ENCODE measurements around the gene ACTL8.

ACTL8 gene

DNA sequence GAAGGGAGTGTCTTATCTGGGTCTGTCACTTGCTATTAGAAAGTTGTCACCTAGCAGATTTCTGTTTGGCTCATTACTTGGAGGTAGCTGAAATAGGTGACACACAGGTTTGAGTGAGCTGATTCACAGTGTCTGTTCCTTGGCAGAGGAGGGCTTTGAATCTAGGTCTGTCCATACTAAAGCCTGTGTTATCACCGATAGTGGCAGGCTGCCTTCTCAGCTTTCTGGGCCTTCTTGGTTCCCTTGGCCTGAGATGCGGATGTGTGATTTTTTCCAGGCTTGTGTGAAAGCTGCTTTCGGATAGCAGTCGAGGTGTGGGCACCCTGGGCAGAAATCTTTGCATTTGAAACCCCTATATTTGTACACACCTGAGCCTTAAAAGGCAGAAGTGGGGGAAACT, 73.9 kb downstream of the ACTL8 start:
- TF ChIP-seq, protein P1, sequence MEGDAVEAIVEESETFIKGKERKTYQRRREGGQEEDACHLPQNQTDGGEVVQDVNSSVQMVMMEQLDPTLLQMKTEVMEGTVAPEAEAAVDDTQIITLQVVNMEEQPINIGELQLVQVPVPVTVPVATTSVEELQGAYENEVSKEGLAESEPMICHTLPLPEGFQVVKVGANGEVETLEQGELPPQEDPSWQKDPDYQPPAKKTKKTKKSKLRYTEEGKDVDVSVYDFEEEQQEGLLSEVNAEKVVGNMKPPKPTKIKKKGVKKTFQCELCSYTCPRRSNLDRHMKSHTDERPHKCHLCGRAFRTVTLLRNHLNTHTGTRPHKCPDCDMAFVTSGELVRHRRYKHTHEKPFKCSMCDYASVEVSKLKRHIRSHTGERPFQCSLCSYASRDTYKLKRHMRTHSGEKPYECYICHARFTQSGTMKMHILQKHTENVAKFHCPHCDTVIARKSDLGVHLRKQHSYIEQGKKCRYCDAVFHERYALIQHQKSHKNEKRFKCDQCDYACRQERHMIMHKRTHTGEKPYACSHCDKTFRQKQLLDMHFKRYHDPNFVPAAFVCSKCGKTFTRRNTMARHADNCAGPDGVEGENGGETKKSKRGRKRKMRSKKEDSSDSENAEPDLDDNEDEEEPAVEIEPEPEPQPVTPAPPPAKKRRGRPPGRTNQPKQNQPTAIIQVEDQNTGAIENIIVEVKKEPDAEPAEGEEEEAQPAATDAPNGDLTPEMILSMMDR (IDR thresholded peaks at IDR 0.05; ENCODE audit: insufficient read depth, missing control alignments): no peak
- FAIRE-seq (no peak), DNase-seq (ENCODE audit: insufficient read length, low spot score) (no peak)

GRCh38 chr1:17829579-17829978, 74.4 kb downstream of the ACTL8 start:
- no peak for DNase-seq (ENCODE audit: insufficient read length, low spot score)

DNA sequence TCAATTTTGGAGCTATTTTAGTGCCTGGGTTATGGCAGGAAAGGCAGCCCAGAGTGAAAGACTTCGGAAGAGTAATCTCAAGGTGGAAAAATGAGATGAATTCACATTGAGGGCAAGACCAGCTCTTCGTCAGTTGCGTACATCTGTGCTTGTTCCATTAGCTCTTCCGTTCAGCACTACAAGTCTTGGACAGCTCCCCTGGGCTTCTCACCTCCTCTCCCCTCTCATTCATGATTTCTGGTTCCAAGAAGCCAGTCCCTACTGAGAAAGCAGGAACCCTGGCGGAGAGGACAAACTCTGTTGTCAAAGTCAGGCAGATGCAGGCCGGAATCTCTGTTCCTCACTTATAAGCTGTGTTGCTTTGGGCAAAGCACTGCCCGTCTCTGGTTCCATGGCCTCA, 76.5 kb downstream of the ACTL8 start:
- FAIRE-seq (no peak), DNase-seq (ENCODE audit: insufficient read length, low spot score) (no peak)
- TF ChIP-seq, protein P1 (IDR thresholded peaks at IDR 0.05; ENCODE audit: insufficient read depth, missing control alignments): no peak

More at GRCh38 chr1:17829579-17829978, 74.4 kb downstream of the ACTL8 start:
- TF ChIP-seq, protein P1 (IDR thresholded peaks at IDR 0.05; ENCODE audit: insufficient read depth, missing control alignments): no peak
- no peak for FAIRE-seq

DNA sequence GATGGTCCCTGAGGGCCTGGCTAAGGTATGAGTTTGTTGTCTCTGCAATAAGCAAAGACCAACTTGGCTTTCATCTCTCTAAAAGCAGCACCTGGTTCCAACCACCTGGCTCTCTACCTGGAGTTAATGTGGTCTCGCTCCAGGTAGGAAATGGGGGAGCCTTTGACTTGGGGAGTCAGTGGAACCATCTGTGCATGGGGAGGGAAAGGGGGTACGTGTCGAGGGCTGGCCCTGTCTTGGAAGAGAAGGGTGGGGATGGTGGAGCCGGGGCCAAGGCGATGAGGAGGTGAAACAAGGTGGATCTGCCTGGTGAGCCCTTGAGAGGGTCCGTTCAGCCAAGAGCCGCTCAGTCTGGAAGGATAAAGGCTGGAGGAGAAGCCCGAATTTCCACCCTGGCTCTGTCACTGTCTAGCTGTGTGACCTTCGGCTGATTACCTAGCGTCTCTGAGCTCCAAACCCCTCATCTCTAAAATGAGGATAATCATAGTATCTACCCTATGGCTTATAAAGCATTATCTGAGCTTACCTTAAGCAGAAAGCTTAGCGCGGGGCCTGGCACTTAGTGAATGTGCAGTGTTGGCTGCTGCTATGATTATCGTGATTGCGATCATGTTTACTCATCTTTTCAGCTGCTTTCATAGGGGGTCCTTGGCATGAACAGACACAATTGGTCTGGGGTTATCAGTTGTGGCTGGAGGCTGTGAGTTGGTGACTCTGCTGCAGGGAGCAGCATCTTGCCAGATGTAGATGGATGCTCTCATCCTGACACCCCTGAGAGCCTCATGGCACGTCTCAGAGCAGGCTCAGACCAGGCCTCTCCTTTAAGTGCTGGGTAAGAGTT, 78.7 kb downstream of the ACTL8 start:
- FAIRE-seq (no peak), DNase-seq (ENCODE audit: insufficient read length, low spot score) (no peak)

DNA sequence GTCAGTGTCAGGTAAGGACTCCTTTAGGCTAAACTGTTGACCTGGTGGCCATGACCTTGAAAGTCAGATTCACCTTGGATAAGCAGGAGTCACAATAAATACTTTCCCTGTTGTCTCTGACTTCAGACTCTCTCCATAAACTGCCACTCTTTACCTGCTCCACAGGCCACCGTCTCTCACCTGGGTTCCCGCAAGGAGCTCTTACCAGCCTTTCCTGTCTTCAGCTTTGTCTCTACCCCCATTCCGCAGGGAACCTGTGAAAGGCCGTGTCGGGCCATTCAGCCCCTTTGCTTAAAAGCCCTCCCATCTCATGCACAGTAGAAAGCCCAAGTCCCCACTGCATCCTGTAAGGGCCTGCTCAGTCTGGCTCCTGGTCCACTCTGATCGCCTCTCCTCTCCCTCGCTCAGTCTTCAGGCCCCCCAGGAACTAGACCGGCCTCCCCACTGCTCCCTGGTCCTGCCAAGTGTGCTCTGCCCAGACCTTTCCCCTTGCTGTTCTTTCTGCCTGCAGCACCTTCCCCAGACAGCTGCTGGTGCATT, 79.5 kb downstream of the ACTL8 start:
- DNase-seq (ENCODE audit: insufficient read length, low spot score) (no peak), FAIRE-seq (no peak)

More for the DNA sequence above, 78.7 kb downstream of the ACTL8 start:
- TF ChIP-seq, protein P1 (IDR thresholded peaks at IDR 0.05; ENCODE audit: insufficient read depth, missing control alignments): no peak

GRCh38 chr1:17837233-17838030, 82.3 kb downstream of the ACTL8 start:
- DNase-seq (ENCODE audit: insufficient read length, low spot score) (no peak), FAIRE-seq (no peak)
- TF ChIP-seq, protein P1 (IDR thresholded peaks at IDR 0.05; ENCODE audit: insufficient read depth, missing control alignments): no peak

More for the DNA sequence above, 79.5 kb downstream of the ACTL8 start:
- TF ChIP-seq, protein P1 (IDR thresholded peaks at IDR 0.05; ENCODE audit: insufficient read depth, missing control alignments): no peak

All from D721Med (cell line).